KG1 (cell line): ENCODE results near the gene TTC24.
"Not testable (repeated sequence)": the region's sequence is repeated elsewhere in the genome, so short reads cannot be mapped to it uniquely, and the experiment has no call there.

Source experiments
- DNase-seq: peaks from one replicate; lab custom pipeline; 2025; lab: John Stamatoyannopoulos, UW

TTC24 gene

GRCh38 chr1:156587927-156588326, 8.4 kb downstream of the TTC24 start:
- DNase-seq: not testable (repeated sequence)

- DNase-seq: no peak
These were observed 10.0 kb downstream of the TTC24 start for GRCh38 chr1:156589546-156589945.

GRCh38 chr1:156590326-156591180, 11.0 kb downstream of the TTC24 start:
- DNase-seq: no peak

- no peak for DNase-seq
These were observed 11.6 kb downstream of the TTC24 start for GRCh38 chr1:156591181-156591431.

GRCh38 chr1:156591432-156592157, 12.1 kb downstream of the TTC24 start, which contains the start of gene NAXE:
Gene NAXE (plus strand): TSS chr1:156591776. CDS start chr1:156591805, 29 bp downstream.
- DNase-seq: no peak

- DNase-seq: no peak
These were observed 12.8 kb downstream of the TTC24 start for GRCh38 chr1:156592158-156592909.

GRCh38 chr1:156592910-156593660, 13.6 kb downstream of the TTC24 start:
- no peak for DNase-seq

GRCh38 chr1:156593661-156593989, 14.1 kb downstream of the TTC24 start:
- DNase-seq: no peak

GRCh38 chr1:156594190-156594589, 14.7 kb downstream of the TTC24 start:
- DNase-seq: no peak

- DNase-seq: no peak
These were observed 15.5 kb downstream of the TTC24 start for GRCh38 chr1:156595016-156595415.

- DNase-seq: no peak
These were observed 16.9 kb downstream of the TTC24 start for GRCh38 chr1:156596426-156596825.

- DNase-seq: no peak
These were observed 18.6 kb downstream of the TTC24 start for GRCh38 chr1:156598125-156598524.

- DNase-seq: no peak
These were observed 19.4 kb downstream of the TTC24 start for GRCh38 chr1:156598731-156599432.

GRCh38 chr1:156599811-156600210, 20.3 kb downstream of the TTC24 start:
- DNase-seq: peak; percentile 28

GRCh38 chr1:156600733-156601121, 21.2 kb downstream of the TTC24 start:
- no peak for DNase-seq

- DNase-seq: peak; percentile 78
These were observed 21.8 kb downstream of the TTC24 start, which contains the start of gene GPATCH4 for GRCh38 chr1:156601122-156601830. Gene GPATCH4 (minus strand): TSS chr1:156601479.

- DNase-seq: no peak
These were observed 22.4 kb downstream of the TTC24 start for GRCh38 chr1:156601892-156602291.

- DNase-seq: no peak
These were observed 23.1 kb downstream of the TTC24 start for GRCh38 chr1:156602557-156602993.

- DNase-seq: not testable (repeated sequence)
These were observed 27.8 kb downstream of the TTC24 start for GRCh38 chr1:156607344-156607743.

GRCh38 chr1:156608036-156608674, 28.6 kb downstream of the TTC24 start:
- peak; percentile 51 for DNase-seq
